Astrocyte of the spinal cord (primary cell): Measurements from ENCODE around the gene TEAD4.

Source experiments
- DNase-seq: peaks from one replicate; pipeline ENCODE4 v3.0.0; 2011; ENCODE audit warnings: low read depth, low spot score
- H3K4me3 ChIP-seq: 2 replicates; pipeline ENCODE4 v1.5.1; 2011; ENCODE audit warnings: low read depth, mild to moderate bottlenecking, low read length, moderate library complexity
- CTCF ChIP-seq: IDR thresholded peaks from 2 replicates; pipeline ENCODE4 v1.5.1; 2012; ENCODE audit warnings: low read depth, mild to moderate bottlenecking, low read length, inconsistent platforms
- in situ Hi-C: cut with HindIII; loops from 2 replicates; pipeline ENCODE4 v1.10.0; 2017; ENCODE audit warnings: low sequenced_read_pairs

The TEAD4 gene

GRCh38 chr12:3032161-3032560, 73.0 kb downstream of the TEAD4 start:
- in situ Hi-C loops = no loop called here
- no peak for DNase-seq
- H3K4me3 ChIP-seq = no peak overlapping the region
- no peak for TF ChIP-seq CTCF

DNA sequence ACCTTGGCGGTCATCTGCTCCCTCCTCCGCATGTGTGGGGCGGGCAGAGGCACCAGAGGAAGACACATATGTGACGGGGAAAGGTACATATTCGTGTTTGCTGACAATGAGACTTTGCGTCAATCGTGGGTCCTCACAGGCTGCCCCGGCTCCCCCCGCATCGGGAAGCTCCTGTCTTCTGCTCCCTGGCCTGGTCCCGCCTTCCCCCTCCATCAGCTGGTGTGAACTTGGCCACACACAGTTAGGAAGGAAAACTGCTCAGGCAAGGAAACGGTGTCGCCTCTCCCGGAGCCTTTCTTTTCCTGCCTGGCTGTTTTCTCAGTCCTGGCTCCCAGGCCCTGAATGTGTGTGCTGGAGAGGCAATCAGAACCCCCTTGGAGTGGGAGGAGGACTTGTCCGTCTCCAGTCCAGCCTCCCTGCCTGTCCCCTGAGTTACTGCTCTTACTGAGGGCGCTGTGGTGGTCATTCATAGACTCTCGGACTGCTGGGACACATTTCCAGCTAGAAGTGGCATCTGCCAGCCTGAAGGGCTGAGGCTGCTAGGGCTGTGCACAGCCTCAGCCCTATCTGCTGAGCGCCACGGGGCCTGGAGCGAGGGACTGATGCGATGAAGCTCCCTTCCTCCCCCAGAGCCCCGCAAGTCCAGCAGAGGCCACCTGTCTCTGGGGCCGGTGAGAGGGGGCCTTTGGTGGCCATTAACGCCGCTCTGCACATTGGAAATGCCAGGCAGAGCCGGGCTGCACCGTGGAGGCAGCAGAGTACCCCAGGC, 73.8 kb downstream of the TEAD4 start:
- in situ Hi-C loops = no loop called here
- H3K4me3 ChIP-seq = no peak overlapping the region
- no peak for TF ChIP-seq CTCF
- no peak for DNase-seq

DNA sequence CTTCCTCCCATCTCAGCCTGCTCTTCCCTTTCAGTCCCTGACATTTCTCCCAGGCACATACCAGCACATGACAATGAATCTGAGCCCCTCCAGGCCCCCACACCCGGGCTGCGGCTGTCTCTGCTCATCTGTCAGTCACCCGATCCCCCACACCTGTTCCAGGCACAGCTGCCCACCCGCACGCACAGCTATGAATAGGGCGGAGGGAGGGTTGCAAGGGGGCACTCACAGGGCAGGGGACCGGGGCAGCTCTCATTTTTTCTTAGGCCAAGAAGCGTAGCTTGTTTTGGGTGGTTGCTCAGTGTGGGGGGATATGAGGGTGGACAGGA, 74.3 kb downstream of the TEAD4 start:
- DNase-seq = no peak
- H3K4me3 ChIP-seq = no peak overlapping the region
- no peak for TF ChIP-seq CTCF
- in situ Hi-C loops = no loop called here

DNA sequence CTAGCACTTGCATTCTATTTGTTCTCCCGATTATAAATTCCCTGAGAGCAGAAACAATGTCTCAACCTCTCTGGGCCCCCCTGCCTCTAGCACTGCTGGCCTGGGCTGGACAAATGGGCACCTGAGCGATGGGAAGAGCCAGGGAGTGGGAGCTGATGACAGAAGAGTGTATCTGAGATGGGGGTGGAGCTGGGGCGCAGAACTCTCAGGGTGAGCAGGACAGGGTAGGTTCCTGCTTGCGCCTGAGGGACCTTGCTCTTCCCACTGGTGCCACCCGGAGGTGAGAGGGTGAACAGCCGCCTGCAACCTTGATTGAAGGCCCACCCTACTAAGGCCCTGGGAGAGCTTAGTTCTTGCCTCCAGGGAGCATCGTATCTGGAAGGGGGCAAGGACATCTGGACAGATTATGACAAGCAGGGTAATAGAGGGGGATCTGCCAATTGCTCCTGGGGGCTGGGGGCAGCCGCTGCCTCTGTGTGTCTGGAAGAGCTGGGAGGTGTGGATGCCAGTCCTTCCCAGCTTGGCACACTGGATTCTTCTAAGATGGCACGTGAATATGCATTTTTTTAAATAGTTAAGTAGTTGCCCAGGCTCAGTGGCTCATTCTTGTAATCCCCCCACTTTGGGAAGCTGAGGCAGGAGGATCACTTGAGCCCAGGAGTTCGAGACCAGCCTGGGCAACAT, 75.0 kb downstream of the TEAD4 start:
- TF ChIP-seq CTCF = peak; percentile 88
- in situ Hi-C loops = no loop called here
- no peak overlapping the region for H3K4me3 ChIP-seq
- peak; percentile 65 for DNase-seq

DNA sequence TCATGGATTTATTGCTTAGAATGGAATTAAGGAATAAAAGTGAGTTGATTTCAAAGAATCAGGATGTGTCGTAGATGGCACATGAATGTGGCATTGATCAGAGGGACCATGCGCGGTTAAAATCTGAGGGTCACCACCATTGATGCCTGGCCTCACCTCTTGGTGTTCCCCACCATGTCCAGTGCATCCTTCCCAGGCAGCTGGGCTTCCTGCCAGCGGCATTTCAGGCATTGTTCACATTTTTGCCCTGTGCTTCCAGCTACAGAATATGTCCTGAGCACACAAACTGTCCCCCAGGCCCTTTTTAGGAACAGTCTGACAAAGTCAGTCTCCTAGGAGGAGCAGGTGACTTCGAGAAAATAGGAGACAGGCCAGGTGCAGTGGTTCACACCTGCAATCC, 76.0 kb downstream of the TEAD4 start:
- no peak for TF ChIP-seq CTCF
- DNase-seq = no peak
- in situ Hi-C loops = no loop called here
- H3K4me3 ChIP-seq = no peak overlapping the region

- H3K4me3 ChIP-seq = no peak overlapping the region
- TF ChIP-seq CTCF = peak; percentile 65
- in situ Hi-C loops = no loop called here
- DNase-seq = peak; percentile 22
These were observed 76.9 kb downstream of the TEAD4 start for GRCh38 chr12:3035815-3036702.
